Activated T-cell treated with anti-CD3 and anti-CD28 coated beads, Interleukin-2, amount 50 U/mL, for 4 hours (primary cell): Measurements from ENCODE around the gene PTPN6. TPM values are rescaled to one million over a fixed set of nuclear protein-coding genes. Genes with fewer than 3 reads are reported as not detected.
"Not testable (repeated sequence)": the region's sequence is repeated elsewhere in the genome, so short reads cannot be mapped to it uniquely, and the experiment has no call there.

Source experiments
- ATAC-seq, 2 donors: fragments of 200-7000 bp; cut with Tn5 transposase; one replicate each; pipeline ENCODE4 v1.10.0; 2021
- DNase-seq: peaks from one replicate; pipeline ENCODE4 v3.0.0-alpha.2; 2020
- H3K27me3 Mint-ChIP-seq: one replicate; pipeline ENCODE4 v1.8.0; 2021; ENCODE audit warnings: low read depth, mixed read lengths
- H3K36me3 Mint-ChIP-seq: one replicate; pipeline ENCODE4 v1.8.0; 2022; ENCODE audit warnings: mixed read lengths; ENCODE audit not compliant: insufficient read depth
- H3K4me1 Mint-ChIP-seq: one replicate; pipeline ENCODE4 v1.8.0; 2021; ENCODE audit warnings: low read depth, mixed read lengths
- H3K4me3 Mint-ChIP-seq: one replicate; pipeline ENCODE4 v1.8.0; 2021; ENCODE audit warnings: mild to moderate bottlenecking, moderate library complexity, mixed read lengths
- H3K9me3 Mint-ChIP-seq: one replicate; pipeline ENCODE4 v1.8.0; 2021; ENCODE audit warnings: mixed read lengths
- total RNA-seq, 3 donors: library from RNA; stranded (reverse); gene quantifications; one replicate each; pipeline ENCODE4 v1.2.1, GENCODE V29; 2021

PTPN6 gene
- total RNA-seq, result 100 to 1,000 TPM; 309 to 404 (median 401) TPM

- Mint-ChIP-seq H3K4me3 (peak within 1 kb of the TSS; percentile 95), H3K27me3 (no peaks in the 10 kb centered on the region), H3K36me3 (peaks cover 27% of the 10 kb centered on the region), H3K9me3 (no peaks in the 10 kb centered on the region), H3K4me1 (peaks cover 71% of the 10 kb centered on the region)
- DNase-seq (peak; percentile 61), ATAC-seq (peak; percentile 32 to 39)
These were observed at the start of gene PTPN6 for GRCh38 chr12:6950811-6951540. Gene PTPN6, plus strand, starts transcription at chr12:6951356. Its CDS starts 157 bp downstream, at chr12:6951513.

GRCh38 chr12:6902448-6902847 is 48.7 kb upstream of the PTPN6 start:
- H3K4me3 Mint-ChIP-seq, result no peak overlapping the region
- H3K9me3 Mint-ChIP-seq, result no peaks in the 10 kb centered on the region
- no peaks in the 10 kb centered on the region for H3K36me3 Mint-ChIP-seq
- no peaks in the 10 kb centered on the region for H3K27me3 Mint-ChIP-seq
- ATAC-seq (no peak), DNase-seq (no peak)
- H3K4me1 Mint-ChIP-seq, result peaks cover 6% of the 10 kb centered on the region

DNA sequence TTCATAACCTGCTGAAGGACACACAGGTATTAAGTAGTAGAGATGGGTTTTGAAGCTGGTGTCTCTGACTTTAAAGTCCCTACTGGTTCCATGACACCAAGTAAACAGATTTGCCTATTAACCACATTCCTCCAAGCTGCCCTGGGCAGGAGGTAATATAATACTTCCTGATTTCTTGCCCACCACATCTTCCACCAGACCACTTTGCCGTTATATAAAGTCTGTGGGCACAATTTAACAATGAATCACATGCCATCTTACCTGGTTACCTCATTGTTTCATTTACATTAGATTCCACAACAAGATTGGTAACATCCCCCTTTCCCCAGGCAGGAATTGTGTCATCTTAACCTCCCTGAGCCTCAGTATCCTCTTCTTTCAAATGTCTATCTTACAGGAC is 47.4 kb upstream of the PTPN6 start:
- Mint-ChIP-seq H3K36me3 (no peaks in the 10 kb centered on the region), H3K4me1 (peaks cover 6% of the 10 kb centered on the region), H3K27me3 (no peaks in the 10 kb centered on the region), H3K9me3 (no peaks in the 10 kb centered on the region), H3K4me3 (no peak overlapping the region)
- ATAC-seq (no peak), DNase-seq (no peak)

DNA sequence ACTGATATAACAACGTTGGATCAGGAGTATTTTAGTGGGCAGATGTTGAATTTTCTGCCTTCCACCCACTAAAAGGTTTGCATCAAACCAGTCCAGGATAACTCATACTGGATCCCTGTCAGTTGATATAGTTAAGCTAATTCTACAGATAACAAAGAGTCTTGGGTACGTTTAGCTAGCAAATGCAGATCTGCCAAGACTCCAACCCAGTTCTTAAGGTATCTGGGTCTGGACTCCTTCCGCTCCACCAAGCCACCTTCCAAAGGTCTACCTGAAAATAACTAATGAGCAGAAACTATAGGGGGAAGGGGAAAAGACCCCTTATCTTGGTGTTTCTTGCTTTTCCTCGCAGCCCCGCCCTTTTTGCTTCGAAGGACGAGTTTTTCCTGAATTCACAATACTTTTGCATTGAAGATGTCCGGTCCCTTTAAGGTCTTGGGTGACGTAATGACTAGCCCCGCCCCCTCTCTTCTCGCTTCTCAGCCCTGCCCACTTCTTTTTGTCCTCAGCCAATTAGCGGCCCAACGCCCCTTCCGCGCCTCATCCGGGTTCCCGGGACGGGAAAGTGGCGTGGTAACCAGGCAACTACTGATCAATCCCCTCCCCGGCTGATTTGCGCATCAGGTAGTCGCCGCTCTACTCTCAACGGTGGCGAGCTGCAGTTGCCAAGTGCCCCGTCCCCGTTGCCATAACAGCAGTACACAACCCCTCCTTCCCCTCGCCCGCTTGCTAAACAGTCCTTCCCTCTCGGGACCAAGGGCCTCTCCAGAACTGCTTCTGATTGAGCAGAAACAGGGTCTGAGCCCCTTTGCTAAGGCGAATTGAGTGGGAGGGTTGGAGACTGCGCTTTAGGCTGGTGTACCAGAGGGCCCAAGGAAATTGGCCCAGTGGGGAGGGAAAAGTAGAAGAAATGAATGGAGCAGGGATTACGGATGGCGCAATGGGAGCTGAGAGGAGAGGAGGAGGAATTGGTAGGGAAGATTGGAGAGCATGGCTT is 46.6 kb upstream of the PTPN6 start, which contains the start of gene LRRC23:
LRRC23 (plus strand) TSS at position 543 of the 997 bp plus-strand sequence. CDS start 812 bp downstream, outside the sequence.
- Mint-ChIP-seq H3K36me3 (no peaks in the 10 kb centered on the region), H3K27me3 (no peaks in the 10 kb centered on the region), H3K9me3 (no peaks in the 10 kb centered on the region), H3K4me1 (peaks cover 5% of the 10 kb centered on the region), H3K4me3 (no peak within 1 kb of the TSS)
- DNase-seq (peak; percentile 96), ATAC-seq (peak; percentile 99)

- H3K9me3 Mint-ChIP-seq, result no peaks in the 10 kb centered on the region
- H3K36me3 Mint-ChIP-seq, result no peaks in the 10 kb centered on the region
- no peak for DNase-seq
- no peaks in the 10 kb centered on the region for H3K4me1 Mint-ChIP-seq
- no peak overlapping the region for H3K4me3 Mint-ChIP-seq
- H3K27me3 Mint-ChIP-seq, result no peaks in the 10 kb centered on the region
- no peak for ATAC-seq
These were observed 45.6 kb upstream of the PTPN6 start for GRCh38 chr12:6905414-6906040.

- not testable (repeated sequence) for H3K4me3 Mint-ChIP-seq, H3K9me3 Mint-ChIP-seq, H3K4me1 Mint-ChIP-seq, H3K36me3 Mint-ChIP-seq, H3K27me3 Mint-ChIP-seq, DNase-seq, ATAC-seq
These were observed 43.0 kb upstream of the PTPN6 start for GRCh38 chr12:6908141-6908540.

DNA sequence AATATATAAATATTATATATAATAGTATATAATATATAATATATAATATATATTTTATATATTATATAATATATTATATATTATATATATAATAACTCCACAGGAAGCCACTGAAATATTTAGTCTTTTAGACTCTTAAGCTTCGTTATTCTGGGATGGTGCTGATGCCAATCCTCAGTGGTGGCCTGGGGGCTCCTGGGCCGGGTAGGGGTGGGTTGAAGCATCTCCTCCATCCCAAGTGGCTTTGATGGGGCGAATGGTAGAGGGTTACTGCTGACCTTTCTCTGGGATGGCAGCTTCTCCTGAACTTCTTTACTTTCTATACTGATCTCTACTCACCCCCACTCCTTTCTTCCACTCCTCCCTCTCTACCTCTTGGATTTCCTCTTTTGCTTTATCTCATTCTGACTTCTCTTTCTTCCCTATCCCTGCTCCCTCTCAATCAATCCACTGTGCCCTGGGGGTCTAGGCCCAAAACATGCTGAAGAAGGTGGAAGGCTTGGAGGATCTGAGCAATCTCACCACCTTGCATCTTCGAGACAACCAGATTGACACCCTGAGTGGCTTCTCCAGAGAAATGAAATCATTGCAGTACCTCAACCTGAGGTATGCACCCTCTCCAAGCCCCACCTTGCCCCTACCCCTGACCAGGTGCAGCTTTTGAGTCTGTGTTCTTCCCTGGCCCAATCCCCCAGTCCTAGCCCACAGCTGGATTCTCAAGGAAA is 41.6 kb upstream of the PTPN6 start:
- no peaks in the 10 kb centered on the region for H3K36me3 Mint-ChIP-seq
- H3K9me3 Mint-ChIP-seq, result no peaks in the 10 kb centered on the region
- H3K4me1 Mint-ChIP-seq, result peaks cover 14% of the 10 kb centered on the region
- DNase-seq, result no peak
- ATAC-seq, result no peak
- H3K27me3 Mint-ChIP-seq, result no peaks in the 10 kb centered on the region
- no peak overlapping the region for H3K4me3 Mint-ChIP-seq

GRCh38 chr12:6912164-6912935 is 38.8 kb upstream of the PTPN6 start:
- H3K36me3 Mint-ChIP-seq, result peaks cover 7% of the 10 kb centered on the region
- peaks cover 29% of the 10 kb centered on the region for H3K4me1 Mint-ChIP-seq
- H3K4me3 Mint-ChIP-seq, result peak overlapping the region; percentile 66
- no peaks in the 10 kb centered on the region for H3K9me3 Mint-ChIP-seq
- H3K27me3 Mint-ChIP-seq, result no peaks in the 10 kb centered on the region
- ATAC-seq (no peak), DNase-seq (no peak)

DNA sequence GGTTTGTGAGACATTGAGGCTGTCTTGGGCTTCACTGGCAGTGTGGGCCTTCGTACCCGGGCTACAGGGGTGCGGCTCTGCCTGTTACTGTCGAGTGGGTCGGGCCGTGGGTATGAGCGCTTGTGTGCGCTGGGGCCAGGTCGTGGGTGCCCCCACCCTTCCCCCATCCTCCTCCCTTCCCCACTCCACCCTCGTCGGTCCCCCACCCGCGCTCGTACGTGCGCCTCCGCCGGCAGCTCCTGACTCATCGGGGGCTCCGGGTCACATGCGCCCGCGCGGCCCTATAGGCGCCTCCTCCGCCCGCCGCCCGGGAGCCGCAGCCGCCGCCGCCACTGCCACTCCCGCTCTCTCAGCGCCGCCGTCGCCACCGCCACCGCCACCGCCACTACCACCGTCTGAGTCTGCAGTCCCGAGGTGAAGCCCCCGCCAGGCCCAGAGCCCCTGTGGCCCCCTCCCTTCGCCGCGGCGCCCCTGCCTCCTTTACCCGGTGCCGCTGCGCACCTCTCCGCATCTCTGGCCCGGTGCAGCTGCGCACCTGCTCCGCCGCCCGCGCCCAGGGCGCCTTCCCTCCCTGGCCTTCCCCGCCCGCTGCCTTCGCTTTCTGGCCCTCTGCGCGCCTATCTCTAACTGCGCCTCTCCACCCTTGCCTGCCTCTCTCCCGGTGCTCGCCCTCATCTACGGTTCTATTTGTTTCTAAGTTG is 36.8 kb upstream of the PTPN6 start, which contains the start of gene ENO2:
ENO2 (plus strand) TSS at position 335 of the 701 bp plus-strand sequence. CDS start 1,253 bp downstream, outside the sequence.
- H3K9me3 Mint-ChIP-seq, result no peaks in the 10 kb centered on the region
- DNase-seq, result peak; percentile 85
- H3K36me3 Mint-ChIP-seq, result peaks cover 9% of the 10 kb centered on the region
- peak; percentile 96 for ATAC-seq
- H3K4me3 Mint-ChIP-seq, result peak within 1 kb of the TSS; percentile 92
- H3K27me3 Mint-ChIP-seq, result no peaks in the 10 kb centered on the region
- peaks cover 31% of the 10 kb centered on the region for H3K4me1 Mint-ChIP-seq

- peaks cover 32% of the 10 kb centered on the region for H3K4me1 Mint-ChIP-seq
- ATAC-seq (peak in 1 of 2 donors; percentile 0), DNase-seq (no peak)
- peaks cover 17% of the 10 kb centered on the region for H3K36me3 Mint-ChIP-seq
- peak overlapping the region; percentile 92 for H3K4me3 Mint-ChIP-seq
- no peaks in the 10 kb centered on the region for H3K27me3 Mint-ChIP-seq
- H3K9me3 Mint-ChIP-seq, result no peaks in the 10 kb centered on the region
These were observed 36.0 kb upstream of the PTPN6 start for GRCh38 chr12:6914947-6915788.

GRCh38 chr12:6915789-6916285 is 35.3 kb upstream of the PTPN6 start:
- Mint-ChIP-seq H3K36me3 (peaks cover 17% of the 10 kb centered on the region), H3K27me3 (no peaks in the 10 kb centered on the region), H3K4me1 (peaks cover 32% of the 10 kb centered on the region), H3K4me3 (peak overlapping the region; percentile 92), H3K9me3 (no peaks in the 10 kb centered on the region)
- ATAC-seq (no peak), DNase-seq (no peak)
